Lower lobe of right lung (tissue), 2 donors: Measurements from ENCODE around the gene BTBD18. TPM values are rescaled to one million over a fixed set of nuclear protein-coding genes. Genes with fewer than 3 reads are reported as not detected.
"Not testable (repeated sequence)": the region's sequence is repeated elsewhere in the genome, so short reads cannot be mapped to it uniquely, and the experiment has no call there.

ENCODE experiments used
- ATAC-seq, 2 donors: fragments of 200-7000 bp; cut with Tn5 transposase; one replicate each; pipeline ENCODE4 v1.9.1; 2020 to 2022; ENCODE audit warnings: mild to moderate bottlenecking in 2 of 2, moderate library complexity in 2 of 2
- DNase-seq: peaks from one replicate; pipeline ENCODE4 v3.0.0-alpha.2; 2020
- H3K27ac ChIP-seq: fragments of 200-600 bp; one replicate; pipeline ENCODE4 v1.8.0; 2022
- H3K27me3 ChIP-seq: fragments of 200-600 bp; one replicate; pipeline ENCODE4 v1.8.0; 2022; ENCODE audit warnings: low read depth
- H3K36me3 ChIP-seq: fragments of 200-600 bp; one replicate; pipeline ENCODE4 v1.8.0; 2022; ENCODE audit warnings: mild to moderate bottlenecking
- H3K4me1 ChIP-seq: fragments of 200-600 bp; one replicate; pipeline ENCODE4 v1.8.0; 2022
- H3K4me3 ChIP-seq: fragments of 200-600 bp; one replicate; pipeline ENCODE4 v1.8.0; 2022; ENCODE audit warnings: mild to moderate bottlenecking
- H3K9me3 ChIP-seq: fragments of 200-600 bp; one replicate; pipeline ENCODE4 v1.8.0; 2022
- intact Hi-C: fragments of 100-400 bp; cut with DNase I; formaldehyde crosslinking; loops from one replicate; pipeline ENCODE4 v1.11.0; 2022
- total RNA-seq: library from RNA; stranded (reverse); fragmentation: NEBNext Ultra II Directional; extraction: Animal tissue kit (Norgen Biotek cat#: 25700); gene quantifications from one replicate; pipeline ENCODE4 v1.2.1, GENCODE V29; 2021
- TF ChIP-seq, protein P1 (sequence below): fragments of 200-600 bp; IDR thresholded peaks from one replicate; pipeline ENCODE4 v1.8.0; 2022; ENCODE audit warnings: antibody characterized with exemption, mild to moderate bottlenecking
- donor health status: DM: no; HTN: yes; CAD: no; lungs with severe emphysema.

Gene BTBD18
- total RNA-seq, 1 donor from 2014 or later, result not detected

- Histone ChIP-seq H3K4me3 (peak within 1 kb of the TSS; percentile 79), H3K4me1 (peaks cover 41% of the 10 kb centered on the region), H3K36me3 (peaks cover 8% of the 10 kb centered on the region), H3K27ac (peak within 1 kb of the TSS; percentile 87), H3K27me3 (no peaks in the 10 kb centered on the region), H3K9me3 (no peaks in the 10 kb centered on the region)
- intact Hi-C loops, result no loop called here
- TF ChIP-seq, protein P1, sequence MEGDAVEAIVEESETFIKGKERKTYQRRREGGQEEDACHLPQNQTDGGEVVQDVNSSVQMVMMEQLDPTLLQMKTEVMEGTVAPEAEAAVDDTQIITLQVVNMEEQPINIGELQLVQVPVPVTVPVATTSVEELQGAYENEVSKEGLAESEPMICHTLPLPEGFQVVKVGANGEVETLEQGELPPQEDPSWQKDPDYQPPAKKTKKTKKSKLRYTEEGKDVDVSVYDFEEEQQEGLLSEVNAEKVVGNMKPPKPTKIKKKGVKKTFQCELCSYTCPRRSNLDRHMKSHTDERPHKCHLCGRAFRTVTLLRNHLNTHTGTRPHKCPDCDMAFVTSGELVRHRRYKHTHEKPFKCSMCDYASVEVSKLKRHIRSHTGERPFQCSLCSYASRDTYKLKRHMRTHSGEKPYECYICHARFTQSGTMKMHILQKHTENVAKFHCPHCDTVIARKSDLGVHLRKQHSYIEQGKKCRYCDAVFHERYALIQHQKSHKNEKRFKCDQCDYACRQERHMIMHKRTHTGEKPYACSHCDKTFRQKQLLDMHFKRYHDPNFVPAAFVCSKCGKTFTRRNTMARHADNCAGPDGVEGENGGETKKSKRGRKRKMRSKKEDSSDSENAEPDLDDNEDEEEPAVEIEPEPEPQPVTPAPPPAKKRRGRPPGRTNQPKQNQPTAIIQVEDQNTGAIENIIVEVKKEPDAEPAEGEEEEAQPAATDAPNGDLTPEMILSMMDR, result no peak
- DNase-seq, result peak; percentile 96
- ATAC-seq, result peak; percentile 97
Measured at GRCh38 chr11:57712256-57713150, 39.1 kb downstream of the BTBD18 start, which contains the start of gene TMX2. Gene TMX2, plus strand, starts transcription at chr11:57712593. Its CDS starts 26 bp downstream, at chr11:57712619.

DNA sequence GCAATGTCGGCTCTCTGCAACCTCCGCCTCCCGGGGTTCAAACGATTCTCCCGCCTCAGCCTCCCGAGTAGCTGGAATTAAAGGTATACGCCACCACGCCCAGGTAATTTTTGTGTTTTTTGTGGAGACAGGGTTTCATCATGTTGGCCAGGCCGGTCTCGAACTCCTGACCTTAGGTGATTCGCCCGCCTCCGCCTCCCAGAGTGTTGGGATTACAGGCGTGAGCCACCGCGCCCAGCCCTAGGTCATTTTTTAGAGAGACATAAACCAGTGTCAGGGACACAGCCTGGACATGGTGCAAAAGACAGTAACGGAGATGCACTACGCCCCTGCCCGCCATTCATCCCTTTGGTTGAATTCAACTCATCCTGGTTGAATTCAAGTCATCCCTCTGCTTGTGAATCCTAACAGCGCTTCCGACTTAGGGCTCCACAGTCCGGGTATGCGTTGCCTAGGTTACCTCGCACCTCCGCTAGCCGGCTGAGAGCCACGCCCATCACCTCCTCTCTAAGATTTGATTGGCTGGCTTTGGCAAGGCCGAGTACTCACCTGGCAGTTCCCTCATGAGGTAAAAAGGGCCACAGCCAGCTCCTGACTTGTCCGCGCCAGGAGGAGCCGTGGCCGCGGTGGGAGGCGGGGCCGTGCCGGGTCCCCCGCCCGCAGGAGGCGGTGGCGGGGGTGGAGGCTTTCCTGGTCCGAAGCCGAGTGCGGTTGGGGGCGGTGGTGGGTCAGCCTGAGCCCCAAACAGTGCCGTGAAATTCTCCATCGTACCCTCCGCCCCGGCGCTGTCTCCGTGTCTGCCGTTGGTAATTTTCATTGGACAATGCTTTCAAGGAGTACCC, 40.0 kb downstream of the BTBD18 start, which contains the start of gene MED19:
Gene MED19 (minus strand): TSS at position 802 of the 842 bp plus-strand sequence. CDS start 36 bp downstream, at position 766.
- TF ChIP-seq, protein P1, result no peak
- DNase-seq, result peak; percentile 89
- intact Hi-C loops, result no loop called here
- peak within 1 kb of the TSS; percentile 87 for H3K27ac ChIP-seq
- ATAC-seq, result peak; percentile 87 to 89
- no peaks in the 10 kb centered on the region for H3K27me3 ChIP-seq
- peaks cover 13% of the 10 kb centered on the region for H3K36me3 ChIP-seq
- peak within 1 kb of the TSS; percentile 79 for H3K4me3 ChIP-seq
- peaks cover 41% of the 10 kb centered on the region for H3K4me1 ChIP-seq
- no peaks in the 10 kb centered on the region for H3K9me3 ChIP-seq

GRCh38 chr11:57709802-57710367, 41.7 kb downstream of the BTBD18 start:
- peaks cover 38% of the 10 kb centered on the region for H3K4me1 ChIP-seq
- H3K4me3 ChIP-seq, result no peak overlapping the region
- ATAC-seq, result no peak
- intact Hi-C loops, result no loop called here
- H3K36me3 ChIP-seq, result peaks cover 24% of the 10 kb centered on the region
- DNase-seq, result no peak
- TF ChIP-seq, protein P1, result no peak
- H3K27me3 ChIP-seq, result no peaks in the 10 kb centered on the region
- no peak overlapping the region for H3K27ac ChIP-seq
- no peaks in the 10 kb centered on the region for H3K9me3 ChIP-seq

DNA sequence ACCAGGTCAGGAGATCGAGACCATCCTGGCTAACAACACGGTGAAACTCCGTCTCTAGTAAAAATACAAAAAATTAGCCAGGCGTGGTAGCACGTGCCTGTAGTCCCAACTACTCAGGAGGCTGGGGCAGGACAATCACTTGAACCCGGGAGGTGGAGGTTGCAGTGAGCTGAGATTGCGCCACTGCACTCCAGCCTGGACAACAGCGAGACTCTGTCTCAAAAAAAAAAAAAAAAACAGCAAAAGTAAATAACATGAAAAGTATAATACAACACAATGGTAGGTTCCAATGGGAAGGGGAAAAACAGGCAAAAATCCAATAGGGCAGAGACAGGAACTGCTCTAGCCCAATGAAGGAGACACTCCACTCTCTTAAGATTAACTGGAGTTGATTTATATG, 46.2 kb downstream of the BTBD18 start:
- intact Hi-C loops, DNase-seq, H3K4me3 ChIP-seq, H3K4me1 ChIP-seq, H3K27me3 ChIP-seq, H3K9me3 ChIP-seq, H3K27ac ChIP-seq, ATAC-seq: not testable (repeated sequence)
- H3K36me3 ChIP-seq, result peaks cover 69% of the 10 kb centered on the region

DNA sequence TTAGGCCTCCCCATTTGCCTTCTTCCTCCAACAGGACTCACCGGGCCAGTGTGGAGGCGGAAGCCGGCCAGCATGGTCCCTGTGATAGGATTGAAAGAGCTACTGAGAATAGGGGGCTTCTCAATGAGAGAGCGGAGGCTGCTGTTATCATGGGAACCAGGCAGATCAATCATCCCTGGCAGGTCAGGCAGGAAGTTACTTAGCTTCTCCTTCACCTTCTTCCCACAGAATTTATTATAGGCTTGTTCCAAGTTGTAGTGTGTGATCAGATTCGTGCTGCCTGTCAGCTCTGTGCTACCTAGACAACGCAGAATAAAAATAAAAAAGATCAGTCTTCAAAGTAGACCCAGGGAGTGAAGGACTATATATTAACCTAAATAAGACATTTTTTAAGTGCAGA, 46.7 kb downstream of the BTBD18 start:
- DNase-seq, result no peak
- Histone ChIP-seq H3K4me3 (no peak overlapping the region), H3K36me3 (peaks cover 74% of the 10 kb centered on the region), H3K9me3 (no peaks in the 10 kb centered on the region), H3K27me3 (no peaks in the 10 kb centered on the region), H3K27ac (no peak overlapping the region), H3K4me1 (peaks cover 2% of the 10 kb centered on the region)
- intact Hi-C loops, result no loop called here
- TF ChIP-seq, protein P1, result no peak
- no peak for ATAC-seq
